Sigmoid colon (tissue), 7 donors: ENCODE results near the gene RASSF4. TPM values are rescaled to one million over a fixed set of nuclear protein-coding genes. Genes with fewer than 3 reads are reported as not detected.

Source experiments
- DNase-seq: peaks from one replicate; pipeline ENCODE4 v3.0.0-alpha.2; 2019
- H3K27ac ChIP-seq, 4 donors: fragments of 200-600 bp; sonication (generic); one replicate each; pipeline ENCODE4 v1.5.1; 2016 to 2019; ENCODE audit warnings: mild to moderate bottlenecking in 1 of 4
- H3K27me3 ChIP-seq, 3 donors: fragments of 200-600 bp; sonication (generic); one replicate each; pipeline ENCODE4 v1.5.1; 2019; ENCODE audit warnings: mild to moderate bottlenecking in 1 of 3
- H3K36me3 ChIP-seq, 4 donors: fragments of 200-600 bp; sonication (generic); one replicate each; pipeline ENCODE4 v1.5.1; 2016 to 2019
- H3K4me1 ChIP-seq, 4 donors: fragments of 200-600 bp; sonication (generic); one replicate each; pipeline ENCODE4 v1.5.1; 2017 to 2019
- H3K4me3 ChIP-seq, 4 donors: fragments of 200-600 bp; sonication (generic); one replicate each; pipeline ENCODE4 v1.5.1; 2017 to 2019; ENCODE audit warnings: mild to moderate bottlenecking in 2 of 4, moderate library complexity in 1 of 4
- H3K9me3 ChIP-seq, 4 donors: fragments of 200-600 bp in 3 of 4; sonication (generic) in 3 of 4; one replicate each; pipeline versions ENCODE4 v1.5.1 to v1.6.1; 2013 to 2019
- EP300 ChIP-seq, 4 donors: sonication (generic); formaldehyde crosslinking; IDR thresholded peaks; one replicate each; pipeline ENCODE4 v1.6.1; 2017; ENCODE audit warnings: antibody characterized with exemption in 4 of 4
- POLR2A ChIP-seq, 2 donors: fragments of 450-650 bp; IDR thresholded peaks; one replicate each; pipeline ENCODE4 v1.6.1; 2016; ENCODE audit warnings: antibody characterized with exemption in 2 of 2, mild to moderate bottlenecking in 2 of 2, moderate library complexity in 2 of 2
- POLR2AphosphoS5 ChIP-seq, 4 donors: sonication (generic); formaldehyde crosslinking; IDR thresholded peaks; one replicate each; pipeline ENCODE4 v1.6.1; 2017; ENCODE audit warnings: antibody characterized with exemption in 4 of 4
- WGBS, 2 donors: extraction: QIAGEN DNeasy Blood & Tissue Kit; methylation state at CpG; one replicate each; pipeline ENCODE4 v1.1.7; 2013; 5-methylcytosine and 5-hydroxymethylcytosine counted together
- intact Hi-C: fragments of 100-400 bp; cut with DNase I; formaldehyde crosslinking; loops from one replicate; pipeline ENCODE4 v1.15.1; 2023
- polyA plus RNA-seq, 3 donors: library from polyadenylated mRNA; stranded (reverse); fragments of 200-250 nt; gene quantifications; one replicate each; pipeline ENCODE4 v1.2.3, GENCODE V29; 2013
- total RNA-seq, 4 donors: library from RNA; depleted of rRNA; stranded (reverse); fragments of >200 nt; gene quantifications; one replicate each; pipeline ENCODE4 v1.1.0, GENCODE V29; 2016
- TF ChIP-seq, protein P1 (sequence below), 4 experiments: fragments of 450-650 bp in 3 of 4; fragments of 200-600 bp in 1 of 4; IDR thresholded peaks; one replicate each; pipeline ENCODE4 v1.5.1; 2016 to 2019; ENCODE audit warnings: antibody characterized with exemption in 4 of 4, mild to moderate bottlenecking in 3 of 4, moderate library complexity in 2 of 4
- donor health status: healthy with polysubstance abuse.
- donor health status: Bipolar disorder and iron deficiency.
- donor health status: healthy.

The RASSF4 gene
- total and polyA plus RNA-seq, 7 donors, result 7.8 to 61.7 (median 23.2) TPM

DNA sequence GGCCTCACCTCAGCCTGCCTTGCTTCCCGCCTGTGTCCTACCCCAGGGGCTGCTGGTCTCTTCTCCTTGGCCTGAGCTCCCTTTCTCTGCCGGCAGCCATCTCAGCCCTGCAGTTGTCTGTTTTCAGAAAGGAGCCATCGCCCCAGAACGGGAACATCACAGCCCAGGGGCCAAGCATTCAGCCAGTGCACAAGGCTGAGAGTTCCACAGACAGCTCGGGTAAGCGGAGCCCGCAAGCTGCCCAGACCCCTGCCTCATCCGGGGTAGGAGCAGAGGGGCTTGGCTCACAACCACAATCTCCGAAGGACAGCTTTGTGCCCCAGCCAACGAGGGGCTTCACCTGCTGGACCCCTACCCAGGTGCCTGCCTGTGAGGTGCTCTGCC lies 24.3 kb downstream of the RASSF4 start:
- WGBS, 2 donors, result 90 to 96% methylated on average over 10 of the region's 10 CpGs
- Histone ChIP-seq H3K27me3 (no peaks in the 10 kb centered on the region), H3K27ac (peak overlapping the region; percentile 51 to 92 (median 71)), H3K9me3 (no peaks in the 10 kb centered on the region), H3K4me1 (peaks cover 0 to 63% (median 42%) of the 10 kb centered on the region in 4 donors), H3K4me3 (no peak overlapping the region), H3K36me3 (peaks cover 0 to 39% (median 10%) of the 10 kb centered on the region in 4 donors)
- peak; percentile 57 for DNase-seq
- TF ChIP-seq, protein P1, sequence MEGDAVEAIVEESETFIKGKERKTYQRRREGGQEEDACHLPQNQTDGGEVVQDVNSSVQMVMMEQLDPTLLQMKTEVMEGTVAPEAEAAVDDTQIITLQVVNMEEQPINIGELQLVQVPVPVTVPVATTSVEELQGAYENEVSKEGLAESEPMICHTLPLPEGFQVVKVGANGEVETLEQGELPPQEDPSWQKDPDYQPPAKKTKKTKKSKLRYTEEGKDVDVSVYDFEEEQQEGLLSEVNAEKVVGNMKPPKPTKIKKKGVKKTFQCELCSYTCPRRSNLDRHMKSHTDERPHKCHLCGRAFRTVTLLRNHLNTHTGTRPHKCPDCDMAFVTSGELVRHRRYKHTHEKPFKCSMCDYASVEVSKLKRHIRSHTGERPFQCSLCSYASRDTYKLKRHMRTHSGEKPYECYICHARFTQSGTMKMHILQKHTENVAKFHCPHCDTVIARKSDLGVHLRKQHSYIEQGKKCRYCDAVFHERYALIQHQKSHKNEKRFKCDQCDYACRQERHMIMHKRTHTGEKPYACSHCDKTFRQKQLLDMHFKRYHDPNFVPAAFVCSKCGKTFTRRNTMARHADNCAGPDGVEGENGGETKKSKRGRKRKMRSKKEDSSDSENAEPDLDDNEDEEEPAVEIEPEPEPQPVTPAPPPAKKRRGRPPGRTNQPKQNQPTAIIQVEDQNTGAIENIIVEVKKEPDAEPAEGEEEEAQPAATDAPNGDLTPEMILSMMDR (IDR thresholded peaks at IDR 0.05), result no peak
- TF ChIP-seq POLR2A (IDR thresholded peaks at IDR 0.05) (no peak), EP300 (IDR thresholded peaks at IDR 0.05) (no peak)
- intact Hi-C loops, result no loop called here

GRCh38 chr10:44984671-44985101 lies 25.1 kb downstream of the RASSF4 start:
- H3K9me3 ChIP-seq, result no peaks in the 10 kb centered on the region
- peaks cover 0 to 47% (median 10%) of the 10 kb centered on the region in 4 donors for H3K36me3 ChIP-seq
- TF ChIP-seq POLR2AphosphoS5 (IDR thresholded peaks at IDR 0.05) (no peak), POLR2A (IDR thresholded peaks at IDR 0.05) (no peak), EP300 (IDR thresholded peaks at IDR 0.05) (no peak)
- TF ChIP-seq, protein P1 (IDR thresholded peaks at IDR 0.05), result no peak
- WGBS, 2 donors, result 96% methylated on average over 15 of the region's 15 CpGs
- H3K4me3 ChIP-seq, result no peak overlapping the region
- intact Hi-C loops, result no loop called here
- peak; percentile 52 for DNase-seq
- H3K27me3 ChIP-seq, result no peaks in the 10 kb centered on the region
- H3K4me1 ChIP-seq, result peaks cover 0 to 55% (median 34%) of the 10 kb centered on the region in 4 donors
- peak overlapping the region; percentile 14 to 91 (median 51) for H3K27ac ChIP-seq

GRCh38 chr10:44985175-44985681 lies 25.6 kb downstream of the RASSF4 start:
- H3K27ac ChIP-seq, result peak overlapping the region; percentile 14 to 91 (median 55)
- H3K9me3 ChIP-seq, result no peaks in the 10 kb centered on the region
- peaks cover 0 to 48% (median 10%) of the 10 kb centered on the region in 4 donors for H3K36me3 ChIP-seq
- no peak overlapping the region for H3K4me3 ChIP-seq
- intact Hi-C loops, result no loop called here
- 80 to 84% methylated on average over 9 of the region's 9 CpGs for WGBS, 2 donors
- TF ChIP-seq EP300 (IDR thresholded peaks at IDR 0.05) (peak in 1 of 4 donors; percentile 49), POLR2A (IDR thresholded peaks at IDR 0.05) (no peak), POLR2AphosphoS5 (IDR thresholded peaks at IDR 0.05) (peak in 1 of 4 donors; percentile 31)
- TF ChIP-seq, protein P1 (IDR thresholded peaks at IDR 0.05), result no peak
- peaks cover 0 to 51% (median 28%) of the 10 kb centered on the region in 4 donors for H3K4me1 ChIP-seq
- H3K27me3 ChIP-seq, result no peaks in the 10 kb centered on the region
- DNase-seq, result peak; percentile 59

- peaks cover 0 to 51% (median 19%) of the 10 kb centered on the region in 4 donors for H3K4me1 ChIP-seq
- 92 to 98% methylated on average over 3 of the region's 3 CpGs for WGBS, 2 donors
- no peaks in the 10 kb centered on the region for H3K9me3 ChIP-seq
- peak; percentile 19 for DNase-seq
- H3K27me3 ChIP-seq, result no peaks in the 10 kb centered on the region
- TF ChIP-seq POLR2AphosphoS5 (IDR thresholded peaks at IDR 0.05) (no peak), EP300 (IDR thresholded peaks at IDR 0.05) (no peak), POLR2A (IDR thresholded peaks at IDR 0.05) (no peak)
- TF ChIP-seq, protein P1 (IDR thresholded peaks at IDR 0.05), result no peak
- H3K4me3 ChIP-seq, result no peak overlapping the region
- intact Hi-C loops, result no loop called here
- peaks cover 0 to 56% (median 12%) of the 10 kb centered on the region in 4 donors for H3K36me3 ChIP-seq
- peak overlapping the region in 3 of 4 donors; percentile 33 to 91 (median 59) for H3K27ac ChIP-seq
Measured at GRCh38 chr10:44986179-44986578, 26.6 kb downstream of the RASSF4 start.
